ENCODE results near the gene VPS37B. TPM values are rescaled to one million over a fixed set of nuclear protein-coding genes. Genes with fewer than 3 reads are reported as not detected.

The VPS37B gene
- total RNA-seq, 4 donors from 2014 or later: 49.5 to 92.8 (median 58.4) TPM

DNA sequence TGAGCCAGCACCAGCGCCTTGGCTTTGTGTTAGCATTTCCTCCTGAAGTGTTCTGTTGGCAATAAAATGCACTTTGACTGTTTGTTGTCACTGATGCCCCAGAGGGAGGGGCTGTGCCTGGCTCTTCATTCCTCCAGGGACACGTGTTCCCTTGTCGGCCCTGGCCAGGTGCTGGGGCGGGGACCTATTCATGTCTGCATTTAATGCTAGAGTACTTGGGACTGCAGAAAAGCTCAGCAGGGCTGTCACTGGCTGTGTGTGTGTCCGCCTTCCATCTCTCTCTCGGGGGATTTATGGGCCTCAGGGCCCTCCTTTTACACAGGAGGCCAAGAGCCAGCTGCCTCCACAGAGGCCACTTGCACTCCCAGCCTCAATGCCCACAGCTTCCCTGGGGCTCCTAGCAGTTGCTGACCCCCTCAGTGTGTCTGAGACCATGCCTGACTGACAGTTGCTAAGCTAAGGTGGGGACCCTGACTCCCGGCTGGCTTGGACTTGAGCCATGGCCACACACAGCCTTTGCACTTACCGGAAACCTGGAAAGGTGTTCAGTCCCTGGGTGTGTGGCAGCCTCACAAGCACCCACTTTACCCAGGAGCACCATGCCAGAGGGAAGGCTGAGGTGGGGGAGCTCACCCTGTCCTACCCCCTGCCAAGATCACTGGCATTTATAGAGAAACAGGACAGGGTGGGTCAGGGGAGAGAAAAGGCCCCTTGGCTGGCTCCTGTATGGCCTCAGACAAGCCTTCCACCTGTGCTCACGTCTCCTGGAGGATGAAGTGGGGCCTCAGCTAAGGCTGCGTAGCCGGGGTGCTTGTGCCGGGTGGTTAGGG lies 32.8 kb downstream of the VPS37B start:
- H3K27ac ChIP-seq: peak overlapping the region; percentile 49 to 83 (median 77)

DNA sequence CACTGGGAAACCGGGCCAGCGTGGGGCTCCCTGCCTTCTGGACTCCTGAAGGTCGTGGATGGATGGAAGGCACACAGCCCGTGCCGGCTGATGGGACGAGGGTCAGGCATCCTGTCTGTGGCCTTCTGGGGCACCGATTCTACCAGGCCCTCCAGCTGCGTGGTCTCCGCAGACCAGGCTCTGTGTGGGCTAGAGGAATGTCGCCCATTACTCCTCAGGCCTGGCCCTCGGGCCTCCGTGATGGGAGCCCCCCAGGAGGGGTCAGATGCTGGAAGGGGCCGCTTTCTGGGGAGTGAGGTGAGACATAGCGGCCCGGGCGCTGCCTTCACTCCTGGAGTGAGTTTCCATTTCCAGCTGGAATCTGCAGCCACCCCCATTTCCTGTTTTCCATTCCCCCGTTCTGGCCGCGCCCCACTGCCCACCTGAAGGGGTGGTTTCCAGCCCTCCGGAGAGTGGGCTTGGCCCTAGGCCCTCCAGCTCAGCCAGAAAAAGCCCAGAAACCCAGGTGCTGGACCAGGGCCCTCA lies 33.8 kb downstream of the VPS37B start:
- no peaks in the 10 kb centered on the region for H3K9me3 ChIP-seq
- TF ChIP-seq, protein P1, sequence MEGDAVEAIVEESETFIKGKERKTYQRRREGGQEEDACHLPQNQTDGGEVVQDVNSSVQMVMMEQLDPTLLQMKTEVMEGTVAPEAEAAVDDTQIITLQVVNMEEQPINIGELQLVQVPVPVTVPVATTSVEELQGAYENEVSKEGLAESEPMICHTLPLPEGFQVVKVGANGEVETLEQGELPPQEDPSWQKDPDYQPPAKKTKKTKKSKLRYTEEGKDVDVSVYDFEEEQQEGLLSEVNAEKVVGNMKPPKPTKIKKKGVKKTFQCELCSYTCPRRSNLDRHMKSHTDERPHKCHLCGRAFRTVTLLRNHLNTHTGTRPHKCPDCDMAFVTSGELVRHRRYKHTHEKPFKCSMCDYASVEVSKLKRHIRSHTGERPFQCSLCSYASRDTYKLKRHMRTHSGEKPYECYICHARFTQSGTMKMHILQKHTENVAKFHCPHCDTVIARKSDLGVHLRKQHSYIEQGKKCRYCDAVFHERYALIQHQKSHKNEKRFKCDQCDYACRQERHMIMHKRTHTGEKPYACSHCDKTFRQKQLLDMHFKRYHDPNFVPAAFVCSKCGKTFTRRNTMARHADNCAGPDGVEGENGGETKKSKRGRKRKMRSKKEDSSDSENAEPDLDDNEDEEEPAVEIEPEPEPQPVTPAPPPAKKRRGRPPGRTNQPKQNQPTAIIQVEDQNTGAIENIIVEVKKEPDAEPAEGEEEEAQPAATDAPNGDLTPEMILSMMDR (IDR thresholded peaks at IDR 0.05): no peak
- no peak for TF ChIP-seq POLR2A (IDR thresholded peaks at IDR 0.05)
- DNase-seq: no peak
- peak overlapping the region in 3 of 4 donors; percentile 60 to 83 (median 80) for H3K27ac ChIP-seq
- no peak overlapping the region for H3K4me3 ChIP-seq
- H3K4me1 ChIP-seq: peaks cover 0 to 47% (median 6%) of the 10 kb centered on the region in 4 donors
- H3K27me3 ChIP-seq: no peaks in the 10 kb centered on the region
- peaks cover 0 to 56% (median 0%) of the 10 kb centered on the region in 3 donors for H3K36me3 ChIP-seq

More for the DNA sequence above, 32.8 kb downstream of the VPS37B start:
- H3K36me3 ChIP-seq: peaks cover 0 to 60% (median 0%) of the 10 kb centered on the region in 3 donors
- TF ChIP-seq, protein P1 (IDR thresholded peaks at IDR 0.05): no peak
- peak; percentile 27 to 67 for TF ChIP-seq POLR2A (IDR thresholded peaks at IDR 0.05)
- peak in 2 of 3 donors; percentile 89 to 92 for DNase-seq
- peaks cover 0 to 54% (median 6%) of the 10 kb centered on the region in 4 donors for H3K4me1 ChIP-seq
- H3K9me3 ChIP-seq: no peaks in the 10 kb centered on the region
- H3K27me3 ChIP-seq: no peaks in the 10 kb centered on the region
- no peak overlapping the region for H3K4me3 ChIP-seq

DNA sequence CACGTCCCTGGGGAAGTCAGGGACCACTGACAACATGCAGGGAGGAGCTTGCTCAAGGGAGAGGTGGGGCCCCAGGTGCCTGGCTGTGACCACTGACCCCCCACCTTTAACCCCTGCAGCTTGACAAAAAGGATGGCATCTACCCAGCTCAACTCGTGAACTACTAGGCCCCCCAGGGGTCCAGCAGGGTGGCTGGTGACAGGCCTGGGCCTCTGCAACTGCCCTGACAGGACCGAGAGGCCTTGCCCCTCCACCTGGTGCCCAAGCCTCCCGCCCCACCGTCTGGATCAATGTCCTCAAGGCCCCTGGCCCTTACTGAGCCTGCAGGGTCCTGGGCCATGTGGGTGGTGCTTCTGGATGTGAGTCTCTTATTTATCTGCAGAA lies 34.3 kb downstream of the VPS37B start:
- Histone ChIP-seq H3K27ac (peak overlapping the region in 3 of 4 donors; percentile 60 to 83 (median 80)), H3K4me1 (peaks cover 0 to 41% (median 6%) of the 10 kb centered on the region in 4 donors), H3K36me3 (peaks cover 0 to 56% (median 0%) of the 10 kb centered on the region in 3 donors), H3K27me3 (no peaks in the 10 kb centered on the region), H3K9me3 (no peaks in the 10 kb centered on the region), H3K4me3 (no peak overlapping the region)
- DNase-seq: peak in 1 of 3 donors; percentile 52
- TF ChIP-seq, protein P1 (IDR thresholded peaks at IDR 0.05): no peak
- no peak for TF ChIP-seq POLR2A (IDR thresholded peaks at IDR 0.05)

DNA sequence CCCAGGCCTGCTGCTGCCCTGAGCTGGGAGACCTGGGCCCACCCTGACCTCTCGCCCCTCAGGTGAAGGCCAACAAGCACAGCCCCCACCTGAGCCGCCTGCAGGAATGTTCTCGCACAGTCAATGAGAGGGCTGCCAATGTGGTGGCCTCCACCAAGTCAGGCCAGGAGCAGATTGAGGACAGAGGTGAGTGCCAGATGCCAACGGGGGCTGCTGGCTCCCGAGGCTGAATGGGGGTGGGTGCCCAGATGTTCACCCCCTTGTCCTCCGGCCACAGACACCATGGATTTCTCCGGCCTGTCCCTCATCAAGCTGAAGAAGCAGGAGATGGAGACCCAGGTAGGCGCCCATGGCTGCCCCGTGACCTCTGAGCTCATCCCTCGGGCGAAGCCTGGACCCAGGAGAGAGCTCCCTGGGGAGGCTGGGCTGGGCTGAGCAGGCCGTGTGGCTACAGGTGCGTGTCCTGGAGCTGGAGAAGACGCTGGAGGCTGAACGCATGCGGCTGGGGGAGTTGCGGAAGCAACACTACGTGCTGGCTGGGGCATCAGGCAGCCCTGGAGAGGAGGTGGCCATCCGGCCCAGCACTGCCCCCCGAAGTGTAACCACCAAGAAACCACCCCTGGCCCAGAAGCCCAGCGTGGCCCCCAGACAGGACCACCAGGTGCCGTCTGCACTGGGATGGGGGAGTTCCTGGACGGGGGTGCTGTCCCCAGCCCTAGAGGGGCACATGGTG lies 34.9 kb downstream of the VPS37B start:
- Histone ChIP-seq H3K36me3 (peaks cover 0 to 56% (median 0%) of the 10 kb centered on the region in 3 donors), H3K27me3 (no peaks in the 10 kb centered on the region), H3K27ac (peak overlapping the region in 3 of 4 donors; percentile 9 to 83 (median 26)), H3K4me3 (no peak overlapping the region), H3K4me1 (peaks cover 0 to 35% (median 6%) of the 10 kb centered on the region in 4 donors), H3K9me3 (no peaks in the 10 kb centered on the region)
- TF ChIP-seq, protein P1 (IDR thresholded peaks at IDR 0.05): no peak
- no peak for TF ChIP-seq POLR2A (IDR thresholded peaks at IDR 0.05)
- DNase-seq: peak in 1 of 3 donors; percentile 57

DNA sequence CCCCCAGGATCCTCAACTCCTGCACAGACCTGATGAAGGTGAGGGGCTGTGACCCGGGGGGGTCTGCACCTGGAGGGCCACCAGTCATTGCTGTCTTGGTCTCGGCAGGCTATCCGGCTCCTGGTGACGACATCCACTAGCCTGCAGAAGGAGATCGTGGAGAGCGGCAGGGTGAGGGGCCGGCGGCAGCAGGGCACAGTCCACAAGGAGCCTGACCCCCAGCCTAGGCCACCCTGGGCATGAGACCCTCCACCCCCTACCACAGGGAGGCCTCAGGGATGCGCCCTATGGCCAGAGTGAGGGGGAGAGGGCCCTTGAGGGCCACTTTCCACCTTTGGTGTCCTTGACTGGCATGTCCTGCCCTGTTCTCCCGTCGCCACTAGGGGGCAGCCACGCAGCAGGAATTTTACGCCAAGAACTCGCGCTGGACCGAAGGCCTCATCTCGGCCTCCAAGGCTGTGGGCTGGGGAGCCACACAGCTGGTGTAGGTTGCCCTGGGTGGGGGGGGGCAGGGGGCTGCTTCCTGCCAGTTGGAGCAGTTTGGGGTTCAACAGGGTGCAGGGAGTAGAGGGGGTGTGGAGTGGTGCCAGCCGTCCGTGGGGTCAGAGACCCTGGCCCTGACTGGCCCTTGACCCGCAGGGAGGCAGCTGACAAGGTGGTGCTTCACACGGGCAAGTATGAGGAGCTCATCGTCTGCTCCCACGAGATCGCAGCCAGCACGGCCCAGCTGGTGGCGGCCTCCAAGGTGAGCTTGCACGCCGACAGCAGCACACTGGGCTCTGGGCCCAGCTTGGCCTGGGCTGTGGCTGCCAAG lies 35.7 kb downstream of the VPS37B start:
- H3K36me3 ChIP-seq: peaks cover 0 to 56% (median 0%) of the 10 kb centered on the region in 3 donors
- H3K9me3 ChIP-seq: no peaks in the 10 kb centered on the region
- no peak for TF ChIP-seq POLR2A (IDR thresholded peaks at IDR 0.05)
- TF ChIP-seq, protein P1 (IDR thresholded peaks at IDR 0.05): peak; percentile 94 to 98 (median 95)
- DNase-seq: peak; percentile 76 to 92 (median 92)
- H3K4me3 ChIP-seq: no peak overlapping the region
- no peaks in the 10 kb centered on the region for H3K27me3 ChIP-seq
- H3K27ac ChIP-seq: peak overlapping the region in 3 of 4 donors; percentile 9 to 66 (median 26)
- H3K4me1 ChIP-seq: peaks cover 0 to 33% (median 6%) of the 10 kb centered on the region in 4 donors
